Stomach smooth muscle (tissue), 2 donors: ENCODE data around the gene ELAVL4.

Experiments
- H3K27ac ChIP-seq: one replicate; pipeline ENCODE4 v1.7.0; 2013; ENCODE audit warnings: mild to moderate bottlenecking, low read length, inconsistent platforms
- H3K27me3 ChIP-seq, 2 donors: one replicate each; pipeline ENCODE4 v1.7.0; 2013; ENCODE audit warnings: low read length in 2 of 2; ENCODE audit not compliant: insufficient read depth in 2 of 2, control insufficient read depth in 1 of 2
- H3K36me3 ChIP-seq, 2 donors: one replicate each; pipeline ENCODE4 v1.7.0; 2013; ENCODE audit warnings: low read length in 2 of 2; ENCODE audit not compliant: control insufficient read depth in 2 of 2, insufficient read depth in 2 of 2
- H3K4me1 ChIP-seq: one replicate; pipeline ENCODE4 v1.7.0; 2013; ENCODE audit warnings: low read length; ENCODE audit not compliant: control insufficient read depth, insufficient read depth
- H3K4me3 ChIP-seq, 2 donors: one replicate each; pipeline ENCODE4 v1.7.0; 2013; ENCODE audit warnings: low read length in 2 of 2
- H3K9ac ChIP-seq, 2 donors: one replicate each; pipeline ENCODE4 v1.7.0; 2013; ENCODE audit warnings: low read length in 2 of 2, mild to moderate bottlenecking in 1 of 2
- H3K9me3 ChIP-seq, 2 donors: one replicate each; pipeline ENCODE4 v1.7.0; 2013; ENCODE audit warnings: low read length in 2 of 2; ENCODE audit not compliant: control insufficient read depth in 2 of 2
- donor health status: healthy.
- donor health status: Pancreatic carcinoma.

ELAVL4 gene

GRCh38 chr1:50251702-50252101 is 143.0 kb downstream of the ELAVL4 start:
- H3K9me3 ChIP-seq, result no peaks in the 10 kb centered on the region
- no peaks in the 10 kb centered on the region for H3K36me3 ChIP-seq
- H3K27ac ChIP-seq, result no peak overlapping the region
- H3K27me3 ChIP-seq, result peaks cover 3 to 4% of the 10 kb centered on the region in 2 donors
- H3K4me3 ChIP-seq, result no peak overlapping the region
- H3K4me1 ChIP-seq, result no peaks in the 10 kb centered on the region
- H3K9ac ChIP-seq, result no peak overlapping the region

GRCh38 chr1:50252196-50252595 is 143.5 kb downstream of the ELAVL4 start:
- H3K9ac ChIP-seq, result no peak overlapping the region
- no peaks in the 10 kb centered on the region for H3K4me1 ChIP-seq
- H3K9me3 ChIP-seq, result no peaks in the 10 kb centered on the region
- H3K27me3 ChIP-seq, result peaks cover 3 to 4% of the 10 kb centered on the region in 2 donors
- no peak overlapping the region for H3K4me3 ChIP-seq
- H3K27ac ChIP-seq, result no peak overlapping the region
- no peaks in the 10 kb centered on the region for H3K36me3 ChIP-seq
